ENCODE measurements around the gene C9orf43.

GRCh38 chr9:113427629-113428028, 17.1 kb downstream of the C9orf43 start:
- TF ChIP-seq POLR2A (IDR thresholded peaks at IDR 0.05) (no peak), CTCF (IDR thresholded peaks at IDR 0.05) (no peak), EP300 (IDR thresholded peaks at IDR 0.05) (no peak)

Measured in tibial nerve (tissue), 4 donors.